LNCAP (cell line): ENCODE data around the gene ETV1.

Source experiments
- TF ChIP-seq, protein P1 (sequence below): fragments of 450-650 bp; IDR thresholded peaks from 2 replicates; pipeline ENCODE4 v1.5.1; 2017; ENCODE audit warnings: mild to moderate bottlenecking

The ETV1 gene

DNA sequence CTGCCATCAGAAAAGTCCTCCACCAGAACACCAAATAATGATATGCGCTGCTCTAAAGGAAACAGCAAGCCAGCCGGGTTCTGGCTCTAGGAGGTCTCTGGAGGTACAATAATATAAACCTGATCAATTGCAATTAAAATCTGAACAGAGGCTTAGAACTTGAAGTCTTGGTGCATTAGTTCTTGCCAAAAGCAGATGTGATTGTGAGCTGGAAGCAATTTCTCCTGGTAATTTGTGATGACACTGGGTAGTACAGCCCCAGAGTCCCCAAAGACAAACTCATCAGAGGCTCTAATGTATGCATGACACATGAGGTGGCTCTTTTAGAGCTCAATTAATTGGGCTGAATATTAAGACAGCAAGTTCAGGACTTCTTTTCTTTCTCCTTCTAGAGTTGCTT lies 3.3 kb downstream of the ETV1 start:
- TF ChIP-seq, protein P1, sequence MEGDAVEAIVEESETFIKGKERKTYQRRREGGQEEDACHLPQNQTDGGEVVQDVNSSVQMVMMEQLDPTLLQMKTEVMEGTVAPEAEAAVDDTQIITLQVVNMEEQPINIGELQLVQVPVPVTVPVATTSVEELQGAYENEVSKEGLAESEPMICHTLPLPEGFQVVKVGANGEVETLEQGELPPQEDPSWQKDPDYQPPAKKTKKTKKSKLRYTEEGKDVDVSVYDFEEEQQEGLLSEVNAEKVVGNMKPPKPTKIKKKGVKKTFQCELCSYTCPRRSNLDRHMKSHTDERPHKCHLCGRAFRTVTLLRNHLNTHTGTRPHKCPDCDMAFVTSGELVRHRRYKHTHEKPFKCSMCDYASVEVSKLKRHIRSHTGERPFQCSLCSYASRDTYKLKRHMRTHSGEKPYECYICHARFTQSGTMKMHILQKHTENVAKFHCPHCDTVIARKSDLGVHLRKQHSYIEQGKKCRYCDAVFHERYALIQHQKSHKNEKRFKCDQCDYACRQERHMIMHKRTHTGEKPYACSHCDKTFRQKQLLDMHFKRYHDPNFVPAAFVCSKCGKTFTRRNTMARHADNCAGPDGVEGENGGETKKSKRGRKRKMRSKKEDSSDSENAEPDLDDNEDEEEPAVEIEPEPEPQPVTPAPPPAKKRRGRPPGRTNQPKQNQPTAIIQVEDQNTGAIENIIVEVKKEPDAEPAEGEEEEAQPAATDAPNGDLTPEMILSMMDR: no peak

DNA sequence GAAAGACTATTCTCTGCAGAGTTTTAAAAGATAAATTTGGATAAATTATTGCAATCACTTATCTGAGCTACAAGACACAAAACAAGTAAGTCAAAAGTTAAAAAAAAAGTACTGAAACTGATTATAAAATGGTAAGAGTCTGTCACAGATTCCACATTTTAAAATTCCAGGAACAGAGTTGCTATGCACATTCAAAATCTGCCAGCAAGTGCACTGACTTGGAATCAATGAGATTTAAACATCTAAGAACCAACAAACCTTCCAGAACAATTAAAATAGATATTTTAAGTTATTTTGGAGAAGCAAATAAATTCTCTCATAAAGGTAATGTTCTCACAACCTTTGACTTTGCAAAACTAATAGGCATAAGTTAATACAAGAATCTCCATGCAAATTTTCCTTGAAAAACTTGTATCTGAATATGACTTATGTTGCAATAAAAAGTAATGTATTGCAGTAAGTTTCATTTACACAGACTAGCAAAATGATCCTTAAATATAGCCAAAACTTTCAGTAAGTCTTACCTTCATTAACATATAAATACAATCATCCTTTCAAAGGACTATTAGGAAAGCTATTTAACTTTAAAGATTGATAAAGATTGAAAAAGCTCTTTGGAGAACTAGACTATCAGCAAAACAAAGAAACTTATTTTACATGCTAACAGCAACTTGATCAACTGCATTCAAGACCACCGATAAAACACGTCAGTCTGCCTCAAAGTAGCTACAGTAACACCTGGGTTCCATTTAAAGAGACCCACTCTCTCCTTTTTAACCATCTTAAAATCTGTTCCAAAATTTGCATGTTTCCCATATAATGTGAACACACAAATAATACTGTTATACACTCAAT lies 4.4 kb downstream of the ETV1 start:
- TF ChIP-seq, protein P1: no peak

DNA sequence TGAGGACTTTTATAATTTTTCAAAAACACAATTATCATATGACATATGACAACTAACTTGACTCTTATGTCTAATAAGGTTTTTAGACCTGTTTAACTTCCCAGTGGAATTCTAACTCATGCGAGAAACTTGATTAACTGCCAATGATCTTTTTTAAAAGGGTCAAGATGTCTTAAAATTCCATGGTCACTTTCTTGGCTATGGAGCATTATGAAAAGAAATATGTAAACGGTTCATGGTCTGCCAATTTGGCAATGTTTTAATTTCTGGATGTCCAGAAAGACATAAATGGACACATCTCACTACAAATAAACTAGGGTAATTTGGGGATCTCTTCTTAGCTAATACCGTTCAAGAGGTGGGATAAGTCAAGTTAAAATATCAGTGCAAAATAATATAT lies 5.4 kb downstream of the ETV1 start:
- TF ChIP-seq, protein P1: no peak

DNA sequence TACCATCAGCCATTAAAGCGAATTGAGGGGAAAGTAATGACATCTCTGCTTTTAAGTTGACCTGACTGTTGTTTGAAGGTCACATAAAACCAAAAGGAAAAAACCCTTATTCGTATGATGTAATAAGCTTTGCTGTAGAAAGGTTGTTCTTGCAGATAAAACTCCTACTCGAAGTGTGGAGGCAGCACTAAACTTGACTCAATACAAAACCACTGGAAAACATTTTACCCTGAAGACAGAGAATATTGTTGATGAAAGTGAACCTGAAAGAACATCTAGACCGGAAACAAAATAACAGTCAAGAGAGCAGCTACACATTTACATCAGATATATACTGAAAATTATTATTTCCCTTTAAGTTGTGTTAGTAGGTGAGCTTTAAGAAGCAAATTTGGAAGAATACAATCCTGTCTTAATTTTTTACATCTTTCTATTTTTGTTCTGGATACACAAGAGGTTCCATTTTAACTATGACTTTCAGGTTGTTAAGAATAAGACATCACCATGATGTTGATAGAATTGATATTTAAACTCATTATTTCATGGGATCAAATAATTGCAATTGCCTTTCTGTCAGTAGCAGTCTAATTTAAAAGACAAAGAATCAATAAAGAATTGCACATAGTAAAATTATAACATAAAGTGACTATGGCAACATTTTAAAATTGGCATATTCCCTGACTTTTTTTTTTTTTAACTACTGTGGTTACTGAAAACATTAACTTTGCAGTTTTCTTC lies 6.4 kb downstream of the ETV1 start:
- TF ChIP-seq, protein P1: no peak

DNA sequence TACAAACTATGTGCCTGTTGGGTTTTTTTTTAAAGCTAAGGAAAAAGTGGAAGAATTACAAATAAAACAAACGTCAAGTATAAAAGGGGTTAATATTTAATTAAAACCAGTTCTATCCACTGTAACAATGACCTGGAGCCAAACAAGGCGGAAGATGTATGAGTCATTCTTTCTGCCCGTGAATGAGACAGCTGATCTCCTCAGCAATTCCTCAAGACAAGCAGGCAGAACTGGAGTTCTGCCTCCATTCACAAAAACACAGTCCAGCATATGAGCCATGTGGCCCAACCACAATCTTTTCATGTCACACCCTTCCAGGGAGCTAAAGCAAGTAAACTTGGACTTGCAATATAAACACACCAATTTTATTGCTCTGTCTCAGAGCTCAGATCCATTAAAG lies 8.4 kb downstream of the ETV1 start:
- TF ChIP-seq, protein P1: no peak

DNA sequence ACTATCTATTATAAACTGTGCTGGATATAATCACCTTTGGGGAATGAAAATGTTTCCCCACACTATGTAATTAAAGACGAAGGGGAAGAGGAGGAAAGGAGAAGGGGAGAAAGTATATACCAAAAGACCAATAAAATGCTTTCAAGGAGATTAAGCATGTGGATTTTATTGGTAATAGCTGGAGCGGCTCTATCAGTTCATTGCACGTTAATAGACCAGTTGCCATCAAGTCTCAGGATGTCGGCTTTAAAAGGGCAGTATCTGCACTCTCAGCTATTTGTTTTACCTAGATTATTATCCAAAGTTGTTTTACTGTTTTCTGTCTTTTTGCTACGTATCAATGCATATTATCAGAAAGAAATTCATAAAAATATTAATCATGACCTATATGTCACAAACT lies 9.0 kb downstream of the ETV1 start:
- TF ChIP-seq, protein P1: no peak

DNA sequence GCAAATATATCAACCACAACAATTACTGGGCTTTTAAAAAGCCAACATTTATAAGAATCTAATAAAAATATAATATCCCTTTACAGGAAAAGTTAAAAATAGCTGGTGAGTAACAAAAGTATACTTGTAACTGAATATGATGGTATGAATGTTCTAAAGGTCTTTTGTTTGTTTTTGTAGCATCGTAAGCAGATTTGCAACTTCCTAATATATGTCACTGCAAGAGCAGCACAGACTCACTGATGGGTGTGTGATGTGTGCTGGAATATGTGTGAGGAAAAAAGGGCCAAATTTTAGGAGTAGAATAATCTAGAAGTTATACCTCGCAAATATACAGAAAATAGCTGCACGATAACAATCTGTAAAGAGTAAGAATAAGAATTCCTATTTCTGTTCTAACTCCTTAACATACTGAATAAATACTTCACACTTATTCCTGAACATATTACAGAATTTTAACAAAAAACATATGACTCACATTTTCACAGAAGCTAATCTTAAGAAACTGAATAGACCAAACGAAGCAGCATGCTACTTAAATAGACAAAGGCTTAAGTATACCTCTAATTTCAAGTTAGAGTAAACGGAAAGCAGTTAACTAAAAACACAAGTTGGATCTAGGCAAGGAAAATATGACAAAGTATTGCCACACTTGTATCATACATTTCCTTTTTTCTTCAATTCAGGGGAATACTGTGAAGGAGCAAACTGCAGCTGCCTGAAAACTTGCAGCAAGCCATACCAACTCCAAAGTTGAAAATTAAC lies 9.6 kb downstream of the ETV1 start:
- TF ChIP-seq, protein P1: no peak
